Activated CD8-positive, alpha-beta memory T cell treated with anti-CD3 and anti-CD28 coated beads for 4 hours (primary cell): ENCODE results near the gene ZC3H12C.

Experiments used
- DNase-seq, 2 donors: peaks; one replicate each; pipeline ENCODE4 v3.0.0-alpha.2; 2020; ENCODE audit warnings: low read depth in 2 of 2

ZC3H12C gene

GRCh38 chr11:110219006-110219785 lies 126.0 kb downstream of the ZC3H12C start:
- DNase-seq = no peak
